22Rv1 (cell line): ENCODE results near the gene TUBGCP3.

Experiments
- H3K27ac ChIP-seq: fragments of 450-650 bp; 2 replicates; pipeline ENCODE4 v1.5.1; 2017
- ZFX ChIP-seq: fragments of 450-650 bp; IDR thresholded peaks from 2 replicates; pipeline ENCODE4 v1.6.1; 2017; ENCODE audit warnings: antibody characterized with exemption, borderline replicate concordance
- TF ChIP-seq, protein P1 (sequence below): fragments of 450-650 bp; IDR thresholded peaks from 2 replicates; pipeline ENCODE4 v1.5.1; 2017; ENCODE audit warnings: mild to moderate bottlenecking

TUBGCP3 gene

DNA sequence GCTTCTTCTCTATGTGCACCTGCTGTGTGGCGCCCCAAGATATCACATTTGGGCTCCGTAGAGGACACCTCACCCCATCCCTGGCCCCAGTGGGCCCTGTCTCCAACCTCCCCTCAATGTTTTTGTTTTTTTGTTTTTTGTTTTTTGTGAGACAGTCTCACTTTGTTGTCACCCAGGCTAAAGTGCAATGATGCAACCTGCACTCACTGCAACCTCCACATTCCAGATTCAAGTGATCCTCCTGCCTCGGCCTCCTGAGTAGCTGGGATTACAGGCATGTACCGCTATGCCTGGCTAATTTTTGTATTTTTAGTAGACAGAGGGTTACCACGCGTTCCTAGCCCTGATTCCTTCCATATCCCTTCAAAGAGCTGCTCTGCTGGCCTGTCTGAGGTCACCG is 26.9 kb upstream of the TUBGCP3 start:
- TF ChIP-seq, protein P1, sequence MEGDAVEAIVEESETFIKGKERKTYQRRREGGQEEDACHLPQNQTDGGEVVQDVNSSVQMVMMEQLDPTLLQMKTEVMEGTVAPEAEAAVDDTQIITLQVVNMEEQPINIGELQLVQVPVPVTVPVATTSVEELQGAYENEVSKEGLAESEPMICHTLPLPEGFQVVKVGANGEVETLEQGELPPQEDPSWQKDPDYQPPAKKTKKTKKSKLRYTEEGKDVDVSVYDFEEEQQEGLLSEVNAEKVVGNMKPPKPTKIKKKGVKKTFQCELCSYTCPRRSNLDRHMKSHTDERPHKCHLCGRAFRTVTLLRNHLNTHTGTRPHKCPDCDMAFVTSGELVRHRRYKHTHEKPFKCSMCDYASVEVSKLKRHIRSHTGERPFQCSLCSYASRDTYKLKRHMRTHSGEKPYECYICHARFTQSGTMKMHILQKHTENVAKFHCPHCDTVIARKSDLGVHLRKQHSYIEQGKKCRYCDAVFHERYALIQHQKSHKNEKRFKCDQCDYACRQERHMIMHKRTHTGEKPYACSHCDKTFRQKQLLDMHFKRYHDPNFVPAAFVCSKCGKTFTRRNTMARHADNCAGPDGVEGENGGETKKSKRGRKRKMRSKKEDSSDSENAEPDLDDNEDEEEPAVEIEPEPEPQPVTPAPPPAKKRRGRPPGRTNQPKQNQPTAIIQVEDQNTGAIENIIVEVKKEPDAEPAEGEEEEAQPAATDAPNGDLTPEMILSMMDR: no peak
- TF ChIP-seq ZFX: no peak
- H3K27ac ChIP-seq: no peak overlapping the region

DNA sequence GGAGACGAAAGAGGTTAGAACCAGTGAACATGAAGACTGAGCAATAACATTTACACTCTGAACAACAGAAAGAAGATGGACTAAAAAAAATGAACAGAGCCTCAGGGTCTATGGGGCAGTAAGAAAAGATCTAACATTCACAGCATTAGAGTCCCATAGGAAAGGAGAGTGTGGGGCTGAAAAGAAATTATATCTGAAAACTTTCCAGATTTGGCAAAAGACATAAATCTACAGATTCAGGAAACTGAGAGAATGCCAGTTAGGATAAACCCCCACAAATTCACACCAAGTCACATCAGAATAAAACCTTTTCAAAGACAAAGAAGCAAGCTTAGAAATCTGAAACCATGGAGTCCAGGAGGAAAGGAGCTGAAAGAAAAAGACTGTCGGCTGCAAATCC is 20.3 kb upstream of the TUBGCP3 start:
- H3K27ac ChIP-seq: no peak overlapping the region
- TF ChIP-seq, protein P1: no peak
- TF ChIP-seq ZFX: no peak

DNA sequence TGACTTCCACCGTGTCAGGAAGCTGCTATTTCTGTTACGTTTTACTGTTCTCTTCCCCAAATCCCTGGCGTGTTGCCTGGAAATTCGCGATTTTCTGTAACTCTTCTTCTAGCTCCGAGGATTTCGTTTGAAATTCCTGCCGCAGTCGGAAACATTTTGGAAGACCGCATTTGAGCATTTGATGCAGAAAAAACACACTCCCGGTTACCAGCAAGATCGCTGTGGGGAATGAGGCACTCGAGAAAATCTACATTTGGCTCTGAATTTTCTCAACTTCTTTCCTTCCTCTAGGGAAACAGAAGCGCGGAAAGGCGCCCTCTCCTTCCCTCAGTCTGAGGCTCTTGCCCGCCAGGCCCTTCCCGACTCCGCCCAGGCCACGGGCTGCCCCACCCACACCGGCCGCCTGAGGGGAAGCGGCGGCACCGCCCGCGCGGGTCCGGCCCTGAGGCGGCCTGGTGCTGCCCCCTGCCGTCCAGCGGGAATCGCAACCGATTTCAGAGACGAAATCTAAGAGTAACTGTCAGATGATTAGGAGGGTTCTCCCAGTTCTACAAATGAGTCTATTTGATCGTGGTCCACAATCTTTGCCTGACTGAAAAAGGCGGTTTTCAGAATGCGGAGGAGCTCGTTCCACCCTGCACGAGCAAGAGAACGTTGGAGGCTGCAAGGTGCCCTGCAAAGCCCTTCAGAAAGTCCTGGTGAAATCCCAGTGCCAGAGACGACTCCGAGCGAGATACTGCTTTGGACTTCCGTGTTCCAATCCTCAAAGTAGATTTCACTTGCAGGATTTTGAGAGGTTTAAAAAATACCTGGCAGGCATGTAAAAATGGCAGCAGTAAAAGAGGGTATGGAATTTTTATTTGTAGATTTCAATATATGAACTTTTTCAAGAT is 18.4 kb upstream of the TUBGCP3 start:
- H3K27ac ChIP-seq: no peak overlapping the region
- TF ChIP-seq, protein P1: peak; percentile 96
- no peak for TF ChIP-seq ZFX

DNA sequence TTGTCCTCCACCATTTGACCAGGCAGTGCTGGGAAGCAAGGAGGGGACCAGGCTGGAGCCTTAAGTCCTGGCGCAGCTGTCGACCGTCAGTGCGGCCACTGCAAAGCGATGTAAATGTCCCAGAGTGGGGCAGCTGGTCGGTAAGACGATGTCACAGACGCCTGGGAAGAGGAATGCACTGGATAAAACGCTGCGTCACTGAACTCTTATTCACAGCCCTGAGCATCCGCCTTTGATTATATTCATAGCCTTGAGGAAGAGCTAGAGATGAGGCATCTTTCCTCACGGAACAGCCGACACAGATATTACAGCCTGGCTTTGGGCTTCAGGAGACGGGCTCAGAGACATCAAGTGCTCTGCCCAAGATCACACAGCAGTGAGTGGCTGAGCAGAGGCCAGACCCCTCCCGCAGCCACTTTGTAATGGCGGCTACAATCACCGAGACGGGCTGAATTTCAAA is 17.6 kb upstream of the TUBGCP3 start:
- TF ChIP-seq, protein P1: no peak
- no peak for TF ChIP-seq ZFX
- no peak overlapping the region for H3K27ac ChIP-seq

DNA sequence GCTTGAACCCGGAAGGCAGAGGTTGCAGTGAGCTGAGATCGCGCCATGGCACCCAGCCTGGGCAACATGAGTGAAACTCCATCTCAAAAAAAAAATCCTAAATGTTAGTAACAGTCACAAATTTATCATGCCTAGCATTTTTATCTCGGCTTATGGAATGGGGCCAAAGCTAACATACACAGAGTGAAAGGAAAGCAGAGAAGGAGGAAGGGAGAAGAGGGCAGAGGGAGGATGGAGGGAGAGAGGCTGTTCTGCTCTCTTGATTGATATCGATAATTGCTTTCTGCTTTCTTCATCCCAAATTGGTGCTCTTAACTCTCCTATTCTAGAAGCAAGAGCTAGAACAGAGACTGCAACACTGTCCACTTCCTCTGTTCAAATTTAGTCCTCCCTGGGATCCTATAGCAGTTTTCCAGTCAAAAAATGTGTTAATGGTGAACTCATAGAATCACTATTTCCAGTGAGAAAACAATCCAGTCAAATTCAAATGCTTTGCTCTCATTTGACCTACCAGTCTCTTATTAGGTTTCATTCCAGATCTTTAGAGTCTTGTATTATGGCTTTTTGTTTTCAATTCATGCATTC is 15.8 kb upstream of the TUBGCP3 start:
- no peak overlapping the region for H3K27ac ChIP-seq
- no peak for TF ChIP-seq ZFX
- TF ChIP-seq, protein P1: no peak

DNA sequence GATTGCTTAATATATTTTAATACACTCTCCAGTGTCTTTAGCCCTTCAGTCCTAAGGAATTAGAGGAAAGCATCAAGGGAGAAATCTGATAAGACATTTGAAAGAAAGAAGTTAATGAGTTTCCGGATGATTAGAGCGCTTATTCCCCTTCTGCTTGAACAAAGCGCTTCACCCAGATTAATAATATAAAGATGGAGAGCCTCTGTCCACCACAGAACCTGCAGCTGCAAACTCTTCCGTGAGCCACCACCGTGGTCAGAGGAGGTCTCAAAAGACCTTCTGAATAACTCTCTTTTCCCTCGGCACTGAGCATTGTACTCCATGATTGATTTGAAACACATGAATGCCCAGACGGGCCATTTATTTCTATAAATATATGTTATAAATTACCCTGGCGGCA is 14.2 kb upstream of the TUBGCP3 start:
- H3K27ac ChIP-seq: no peak overlapping the region
- no peak for TF ChIP-seq ZFX
- TF ChIP-seq, protein P1: no peak

DNA sequence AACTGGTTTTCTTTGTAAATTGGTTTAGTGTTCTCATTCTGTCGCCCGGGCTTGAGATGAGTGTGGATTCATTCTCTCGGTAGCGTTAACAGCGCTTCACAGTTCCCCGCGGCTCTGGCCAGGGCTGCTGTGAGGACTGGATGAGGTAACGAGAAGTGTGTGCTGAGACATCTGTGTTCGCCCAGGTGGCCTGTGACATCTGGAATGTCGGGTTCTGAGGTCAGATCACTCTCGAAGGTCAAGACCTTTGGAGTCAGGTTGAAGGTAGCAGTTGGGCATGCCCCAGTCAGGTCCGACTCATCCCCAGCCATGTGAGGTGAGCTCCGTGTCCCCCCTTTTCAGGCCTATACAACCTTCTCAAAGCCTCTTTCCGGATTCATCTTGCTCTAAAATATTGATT is 13.4 kb upstream of the TUBGCP3 start:
- no peak overlapping the region for H3K27ac ChIP-seq
- no peak for TF ChIP-seq ZFX
- TF ChIP-seq, protein P1: no peak
